GM23248 (cell line): Measurements from ENCODE around the gene ANO10.

Source experiments
- EZH2 ChIP-seq: fragments of 200-600 bp; sonication (generic); IDR thresholded peaks from 2 replicates; pipeline ENCODE4 v1.6.1; 2018; ENCODE audit warnings: antibody characterized with exemption, mild to moderate bottlenecking; ENCODE audit not compliant: insufficient read depth, poor library complexity, severe bottlenecking
- EZH2phosphoT487 ChIP-seq: fragments of 200-600 bp; sonication (generic); IDR thresholded peaks from 2 replicates; pipeline ENCODE4 v1.6.1; 2018; ENCODE audit warnings: antibody characterized with exemption, moderate library complexity, mild to moderate bottlenecking, low read depth; ENCODE audit not compliant: insufficient read depth

DNA sequence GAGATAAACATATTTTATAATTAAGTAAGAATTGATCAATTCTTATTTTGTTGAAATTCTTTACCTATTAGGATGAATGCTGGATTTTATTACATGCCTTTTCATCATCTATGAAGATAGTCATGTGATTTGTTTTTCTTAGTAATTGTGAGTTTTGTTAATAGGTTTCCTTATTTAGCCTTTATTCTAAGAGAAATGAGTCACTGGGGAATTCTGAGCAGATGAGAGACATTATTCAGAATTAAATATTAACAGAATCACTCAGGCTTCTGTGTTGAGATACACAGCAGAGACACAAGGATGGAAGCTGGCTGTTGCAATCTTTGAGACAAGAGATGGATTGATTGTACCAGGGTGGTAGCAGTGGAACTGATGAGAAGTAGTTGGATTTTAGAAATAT is 7.4 kb upstream of the ANO10 start:
- no peak for TF ChIP-seq EZH2phosphoT487
- no peak for TF ChIP-seq EZH2
